ENCODE measurements around the gene DBF4. TPM values are rescaled to one million over a fixed set of nuclear protein-coding genes. Genes with fewer than 3 reads are reported as not detected.
A peak's percentile ranks its signal among the peaks of the same experiment; 100 is the strongest.

DBF4 gene
- total RNA-seq, 2 experiments from 2014 or later, result 58.1 to 61.9 TPM

- intact Hi-C loops (cut with DNase I, micrococcal nuclease), result loop anchor here (5.0 to 10.0 kb wide), 6 partner anchors 343 to 819 kb away; partner anchors contain the start of genes CROT (in 1 of the 2), ELAPOR2 (in 1 of the 2) and TMEM243 (in 1 of the 2)
- Histone ChIP-seq H3K27me3 (ENCODE audit: control insufficient read depth in 1 of 2, insufficient read depth in 2 of 2, low read length in 2 of 2) (no peaks in the 10 kb centered on the region), H3K9me3 (ENCODE audit: control insufficient read depth in 1 of 2, insufficient read depth in 1 of 2, low read length in 2 of 2) (peaks cover 9 to 10% of the 10 kb centered on the region in 2 experiments), H3K4me1 (ENCODE audit: insufficient read depth, low read length) (peaks cover 10% of the 10 kb centered on the region), H3K4me3 (ENCODE audit: low read length) (no peak overlapping the region), H3K36me3 (ENCODE audit: insufficient read depth, low read length) (peaks cover 6% of the 10 kb centered on the region), H3K27ac (ENCODE audit: low read depth in 1 of 2, low read length in 2 of 2) (peak overlapping the region in 1 of 2 donors; percentile 25)
- ChIA-PET POLR2A (interaction anchor here (1.6 kb wide), 1 partner anchor 655 kb away, joined by 5 read pairs; the partner anchor contains the start of gene TMEM243), CTCF (interaction anchor here (1.3 kb wide), 1 partner anchor 70 kb away, joined by 3 read pairs; no protein-coding TSS in a partner anchor)
- ATAC-seq (ENCODE audit: poor library complexity) (no peak), DNase-seq (peak in 3 of 14 experiments; percentile 25 to 53 (median 37))
- Mint-ChIP-seq H3K27me3 (no peaks in the 10 kb centered on the region), H3K27ac (peak overlapping the region; percentile 98), H3K4me1 (ENCODE audit: low read depth) (peaks cover 45% of the 10 kb centered on the region), H3K4me3 (peak overlapping the region; percentile 84), H3K36me3 (ENCODE audit: low read depth) (peaks cover 72% of the 10 kb centered on the region), H3K9me3 (peaks cover 8% of the 10 kb centered on the region)
- TF ChIP-seq CTCF (IDR thresholded peaks at IDR 0.05), result no peak
Measured at GRCh38 chr7:87874066-87874465, 2.2 kb upstream of the DBF4 start.

GRCh38 chr7:87875151-87876039, 898 bp upstream of the DBF4 start:
- Mint-ChIP-seq H3K4me1 (ENCODE audit: low read depth) (peaks cover 57% of the 10 kb centered on the region), H3K9me3 (peaks cover 8% of the 10 kb centered on the region)
- ATAC-seq (ENCODE audit: poor library complexity), result no peak

More at GRCh38 chr7:87875151-87876039, 898 bp upstream of the DBF4 start:
- peaks cover 9 to 10% of the 10 kb centered on the region in 2 experiments for H3K9me3 ChIP-seq (ENCODE audit: control insufficient read depth in 1 of 2, insufficient read depth in 1 of 2, low read length in 2 of 2)
- peaks cover 10% of the 10 kb centered on the region for H3K4me1 ChIP-seq (ENCODE audit: insufficient read depth, low read length)
- CTCF ChIA-PET, result interaction anchor here (1.3 kb wide), 1 partner anchor 72 kb away, joined by 3 read pairs; no protein-coding TSS in a partner anchor
- H3K36me3 ChIP-seq (ENCODE audit: insufficient read depth, low read length), result peaks cover 14% of the 10 kb centered on the region
- POLR2A ChIA-PET, result interaction anchor here (0.6 to 2.1 kb wide), 5 partner anchors 11 to 656 kb away, joined by 3 to 11 read pairs (median 5); partner anchors contain the start of genes ADAM22, CROT and TMEM243
- H3K27ac Mint-ChIP-seq, result peak overlapping the region; percentile 98
- intact Hi-C loops (cut with DNase I, micrococcal nuclease), result loop anchor here (5.0 to 10.0 kb wide), 6 partner anchors 248 to 821 kb away; partner anchors contain the start of genes TMEM243 (in 2 of the 2), CROT (in 1 of the 2), ELAPOR2 (in 1 of the 2) and RUNDC3B (in 1 of the 2)
- H3K27me3 ChIP-seq (ENCODE audit: control insufficient read depth in 1 of 2, insufficient read depth in 2 of 2, low read length in 2 of 2), result no peaks in the 10 kb centered on the region
- H3K27ac ChIP-seq (ENCODE audit: low read depth in 1 of 2, low read length in 2 of 2), result peak overlapping the region; percentile 50 to 60
- H3K27me3 Mint-ChIP-seq, result no peaks in the 10 kb centered on the region
- H3K4me3 ChIP-seq (ENCODE audit: low read length), result peak overlapping the region; percentile 97
- peaks cover 59% of the 10 kb centered on the region for H3K36me3 Mint-ChIP-seq (ENCODE audit: low read depth)
- H3K4me3 Mint-ChIP-seq, result peak overlapping the region; percentile 98
- peak in 6 of 14 experiments; percentile 3 to 40 (median 18) for DNase-seq
- no peak for TF ChIP-seq CTCF (IDR thresholded peaks at IDR 0.05)
